GM04503 (cell line): Measurements from ENCODE around the gene ZNF217.
"Not testable (repeated sequence)": the region's sequence is repeated elsewhere in the genome, so short reads cannot be mapped to it uniquely, and the experiment has no call there.

ENCODE experiments used
- DNase-seq: peaks from one replicate; pipeline ENCODE4 v3.0.0-alpha.2; 2012; ENCODE audit warnings: low read depth

The ZNF217 gene

GRCh38 chr20:53593466-53594007 is at the start of gene ZNF217:
TSS of gene ZNF217 (minus strand) at chr20:53593839. CDS start at chr20:53582826, 11,013 bp downstream.
- not testable (repeated sequence) for DNase-seq

GRCh38 chr20:53643031-53643832 is 49.6 kb upstream of the ZNF217 start:
- peak; percentile 79 for DNase-seq

- no peak for DNase-seq
Measured at GRCh38 chr20:53642196-53643030, 48.8 kb upstream of the ZNF217 start.

GRCh38 chr20:53639647-53640440 is 46.2 kb upstream of the ZNF217 start:
- DNase-seq: no peak

GRCh38 chr20:53639128-53639527 is 45.5 kb upstream of the ZNF217 start:
- DNase-seq: no peak

GRCh38 chr20:53637310-53637709 is 43.7 kb upstream of the ZNF217 start:
- DNase-seq: not testable (repeated sequence)

- no peak for DNase-seq
Measured at GRCh38 chr20:53636540-53637097, 43.0 kb upstream of the ZNF217 start.

- DNase-seq: no peak
Measured at GRCh38 chr20:53635221-53635620, 41.6 kb upstream of the ZNF217 start.

GRCh38 chr20:53631909-53632662 is 38.4 kb upstream of the ZNF217 start:
- no peak for DNase-seq

GRCh38 chr20:53629436-53629835 is 35.8 kb upstream of the ZNF217 start:
- no peak for DNase-seq

GRCh38 chr20:53628758-53629157 is 35.1 kb upstream of the ZNF217 start:
- DNase-seq: not testable (repeated sequence)

- DNase-seq: no peak
Measured at GRCh38 chr20:53628076-53628475, 34.4 kb upstream of the ZNF217 start.

GRCh38 chr20:53627001-53627400 is 33.4 kb upstream of the ZNF217 start:
- DNase-seq: not testable (repeated sequence)

- no peak for DNase-seq
Measured at GRCh38 chr20:53626584-53626983, 32.9 kb upstream of the ZNF217 start.

- DNase-seq: no peak
Measured at GRCh38 chr20:53625311-53626129, 31.9 kb upstream of the ZNF217 start.

- DNase-seq: not testable (repeated sequence)
Measured at GRCh38 chr20:53624927-53625250, 31.2 kb upstream of the ZNF217 start.

- DNase-seq: no peak
Measured at GRCh38 chr20:53623454-53624211, 30.0 kb upstream of the ZNF217 start.

- no peak for DNase-seq
Measured at GRCh38 chr20:53623134-53623453, 29.5 kb upstream of the ZNF217 start.
